SK-N-SH (cell line): Measurements from ENCODE around the gene MDH2. TPM values are rescaled to one million over a fixed set of nuclear protein-coding genes. Genes with fewer than 3 reads are reported as not detected.
A peak's percentile ranks its signal among the peaks of the same experiment; 100 is the strongest.

Source experiments
- CTCF ChIA-PET: fragments of 300-600, 350-600 bp; formaldehyde crosslinking; extraction: SDS; loops from one replicate; lab custom pipeline; 2021; lab: Yijun Ruan, JAX
- POLR2A ChIA-PET: fragments of 350-600 bp; sonication (Branson Sonifier 250); formaldehyde crosslinking; extraction: SDS; loops from one replicate; lab custom pipeline; 2020; ENCODE audit warnings: antibody characterized with exemption, inconsistent platforms; lab: Yijun Ruan, JAX
- DNase-seq: peaks from one replicate; pipeline ENCODE4 v3.0.0; 2012
- H2AFZ ChIP-seq: fragments of 200-600 bp; sonication (generic); 2 replicates; pipeline ENCODE4 v1.8.1; 2016; ENCODE audit warnings: antibody characterized with exemption, mild to moderate bottlenecking, low read depth
- H3F3A ChIP-seq: fragments of 200-600 bp; sonication (generic); replicated peaks from 2 replicates; pipeline ENCODE3; 2016; ENCODE audit warnings: antibody characterized with exemption, mild to moderate bottlenecking; ENCODE audit not compliant: insufficient read depth
- H3K27ac ChIP-seq, 2 experiments: fragments of 200-500 bp in 1 of 2; fragments of 200-600 bp in 1 of 2; sonication (Bioruptor generic) in 1 of 2; sonication (generic), shearing (Covaris generic) in 1 of 2; 2 replicates each; pipeline versions ENCODE4 v1.5.1 to v1.6.1; 2014 to 2016; ENCODE audit warnings: low read depth in 2 of 2, inconsistent platforms in 1 of 2, low read length in 1 of 2, mild to moderate bottlenecking in 1 of 2, mixed read lengths in 1 of 2
- H3K27me3 ChIP-seq: fragments of 200-600 bp; sonication (generic), shearing (Covaris generic); 2 replicates; pipeline ENCODE4 v1.6.1; 2016; ENCODE audit warnings: mixed run types; ENCODE audit not compliant: insufficient read depth
- H3K36me3 ChIP-seq, 2 experiments: fragments of 200-500 bp in 1 of 2; fragments of 200-600 bp in 1 of 2; sonication (Bioruptor generic) in 1 of 2; sonication (generic) in 1 of 2; replicated peaks in 1 of 2; 2 replicates each; pipeline versions ENCODE3 to v1.5.1; 2014 to 2016; ENCODE audit warnings: low read length in 1 of 2, mild to moderate bottlenecking in 1 of 2; ENCODE audit not compliant: insufficient read depth in 2 of 2, control insufficient read depth in 1 of 2
- H3K4me1 ChIP-seq, 2 experiments: fragments of 200-500 bp in 1 of 2; fragments of 200-600 bp in 1 of 2; sonication (Bioruptor generic) in 1 of 2; sonication (generic), shearing (Covaris generic) in 1 of 2; 2 replicates each; pipeline versions ENCODE4 v1.5.1 to v1.6.1; 2014 to 2016; ENCODE audit warnings: low read depth in 1 of 2, low read length in 1 of 2, mixed run types in 1 of 2; ENCODE audit not compliant: insufficient read depth in 2 of 2, control insufficient read depth in 1 of 2
- H3K4me2 ChIP-seq: fragments of 200-600 bp; sonication (generic), shearing (Covaris generic); 2 replicates; pipeline ENCODE4 v1.6.1; 2017; ENCODE audit warnings: mixed run types
- H3K4me3 ChIP-seq, 2 experiments: fragments of 200-500 bp in 1 of 2; fragments of 200-600 bp in 1 of 2; sonication (Bioruptor generic) in 1 of 2; sonication (generic), shearing (Covaris generic) in 1 of 2; 2 replicates each; pipeline versions ENCODE4 v1.5.1 to v1.8.1; 2014 to 2016; ENCODE audit warnings: low read depth in 2 of 2, inconsistent platforms in 1 of 2, low read length in 1 of 2, mild to moderate bottlenecking in 1 of 2, mixed read lengths in 1 of 2, moderate library complexity in 1 of 2
- H3K79me2 ChIP-seq: fragments of 200-600 bp; sonication (generic); 2 replicates; pipeline ENCODE4 v1.8.1; 2017; ENCODE audit warnings: mild to moderate bottlenecking; ENCODE audit not compliant: insufficient read depth
- H3K9ac ChIP-seq: fragments of 200-600 bp; sonication (generic); 2 replicates; pipeline ENCODE4 v1.6.1; 2017; ENCODE audit warnings: mixed run types
- H3K9me2 ChIP-seq: fragments of 200-600 bp; sonication (generic); 2 replicates; pipeline ENCODE4 v1.6.1; 2017; ENCODE audit warnings: mixed run types
- H3K9me3 ChIP-seq: fragments of 200-600 bp; sonication (generic); 2 replicates; pipeline ENCODE4 v1.6.1; 2017; ENCODE audit warnings: mixed run types, mild to moderate bottlenecking, moderate library complexity
- H4K20me1 ChIP-seq: fragments of 200-600 bp; sonication (generic); 2 replicates; pipeline ENCODE4 v1.6.1; 2017; ENCODE audit warnings: mild to moderate bottlenecking, mixed run types; ENCODE audit not compliant: insufficient read depth
- CHD2 ChIP-seq: fragments of 150-350 bp; IDR thresholded peaks from 2 replicates; pipeline ENCODE4 v1.6.1; 2018; ENCODE audit warnings: low read length; ENCODE audit not compliant: partially characterized antibody
- ELF1 ChIP-seq: IDR thresholded peaks from 2 replicates; pipeline ENCODE4 v1.4.0; 2012
- EP300 ChIP-seq, 2 experiments: IDR thresholded peaks; 2 replicates each; pipeline versions ENCODE4 v1.4.0 to v1.6.1; 2012; ENCODE audit warnings: borderline replicate concordance in 1 of 2, low read depth in 1 of 2, low read length in 1 of 2
- EZH2phosphoT487 ChIP-seq: fragments of 200-600 bp; sonication (generic); IDR thresholded peaks from 2 replicates; pipeline ENCODE4 v1.6.1; 2017; ENCODE audit warnings: low read depth, mixed run types, mild to moderate bottlenecking, antibody characterized with exemption, moderate library complexity, borderline replicate concordance
- FOXJ3 ChIP-seq: sonication (generic); formaldehyde crosslinking; IDR thresholded peaks from 2 replicates; pipeline ENCODE4 v1.5.1; 2020; ENCODE audit warnings: mild to moderate bottlenecking, missing genetic modification reagents
- FOXM1 ChIP-seq: IDR thresholded peaks from 2 replicates; pipeline ENCODE4 v1.4.0; 2012; ENCODE audit warnings: low read depth, mild to moderate bottlenecking
- GATA2 ChIP-seq: sonication (generic); formaldehyde crosslinking; IDR thresholded peaks from 2 replicates; pipeline ENCODE4 v1.5.0; 2020; ENCODE audit warnings: mild to moderate bottlenecking, missing genetic modification reagents
- JUND ChIP-seq: IDR thresholded peaks from 2 replicates; pipeline ENCODE4 v1.4.0; 2012
- MEF2A ChIP-seq: IDR thresholded peaks from 2 replicates; pipeline ENCODE4 v1.4.0; 2012; ENCODE audit warnings: low read depth, borderline replicate concordance
- MXI1 ChIP-seq: IDR thresholded peaks from 2 replicates; pipeline ENCODE4 v1.6.1; 2012; ENCODE audit warnings: mild to moderate bottlenecking, low read depth, low read length, improper control_type of control experiment
- NFIC ChIP-seq: IDR thresholded peaks from 2 replicates; pipeline ENCODE4 v1.4.0; 2012; ENCODE audit warnings: borderline replicate concordance
- POLR2AphosphoS5 ChIP-seq: IDR thresholded peaks from 2 replicates; pipeline ENCODE4 v1.6.1; 2012; ENCODE audit warnings: low read depth, low read length
- RCOR1 ChIP-seq: fragments of 150-350 bp; IDR thresholded peaks from 2 replicates; pipeline ENCODE4 v1.6.1; 2017; ENCODE audit warnings: antibody characterized with exemption, low read length
- SIN3A ChIP-seq: IDR thresholded peaks from 2 replicates; pipeline ENCODE4 v1.6.1; 2012; ENCODE audit warnings: low read depth, mild to moderate bottlenecking, low read length, moderate library complexity, borderline replicate concordance
- TAF1 ChIP-seq: IDR thresholded peaks from 2 replicates; pipeline ENCODE4 v1.6.1; 2012; ENCODE audit warnings: low read depth, mild to moderate bottlenecking, low read length, moderate library complexity, borderline replicate concordance
- TCF12 ChIP-seq: IDR thresholded peaks from 2 replicates; pipeline ENCODE4 v1.4.0; 2012
- WGBS: methylation state at CpG from one replicate; pipeline ENCODE4 v1.1.6; 2017; ENCODE audit warnings: low lambda C conversion rate; 5-methylcytosine and 5-hydroxymethylcytosine counted together
- polyA plus RNA-seq, 3 experiments: library from polyadenylated mRNA; depleted of rRNA; stranded (reverse); fragments of >200 nt; gene quantifications; 2 replicates each; pipeline ENCODE4 v1.2.3, GENCODE V29; 2012
- TF ChIP-seq, protein P1 (sequence below): fragments of 150-350 bp; IDR thresholded peaks from 2 replicates; pipeline ENCODE4 v1.6.1; 2017; ENCODE audit warnings: antibody characterized with exemption, low read length, low read depth, borderline replicate concordance
- TF ChIP-seq, protein P2 (sequence below): IDR thresholded peaks from 2 replicates; pipeline ENCODE4 v1.4.0; 2012; ENCODE audit warnings: low read depth, borderline replicate concordance
- TF ChIP-seq, protein P3 (sequence below): IDR thresholded peaks from 2 replicates; pipeline ENCODE4 v1.6.1; 2012; ENCODE audit warnings: mild to moderate bottlenecking, low read depth, low read length, moderate library complexity

The MDH2 gene
- polyA plus RNA-seq, 1 of the 3 experiments (the other 2 are of a cell fraction), result 301 TPM

- no peak overlapping the region for H3K9ac ChIP-seq
- H4K20me1 ChIP-seq, result 0 out of 2 replicates have a peak, but pooled peaks cover 3% of the 10 kb centered on the region
- H2AFZ ChIP-seq, result no peak overlapping the region
- peak; percentile 16 for DNase-seq
- no peak overlapping the region for H3K27ac ChIP-seq
- TF ChIP-seq FOXM1, result no peak
- no peak for TF ChIP-seq GATA2 (CRISPR knock-in tag)
- TF ChIP-seq, protein P1, sequence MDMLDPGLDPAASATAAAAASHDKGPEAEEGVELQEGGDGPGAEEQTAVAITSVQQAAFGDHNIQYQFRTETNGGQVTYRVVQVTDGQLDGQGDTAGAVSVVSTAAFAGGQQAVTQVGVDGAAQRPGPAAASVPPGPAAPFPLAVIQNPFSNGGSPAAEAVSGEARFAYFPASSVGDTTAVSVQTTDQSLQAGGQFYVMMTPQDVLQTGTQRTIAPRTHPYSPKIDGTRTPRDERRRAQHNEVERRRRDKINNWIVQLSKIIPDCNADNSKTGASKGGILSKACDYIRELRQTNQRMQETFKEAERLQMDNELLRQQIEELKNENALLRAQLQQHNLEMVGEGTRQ, result no peak
- no peak for TF ChIP-seq FOXJ3 (CRISPR knock-in tag)
- TF ChIP-seq JUND, result no peak
- H3K79me2 ChIP-seq, result no peaks in the 10 kb centered on the region
- POLR2A ChIA-PET, result no interaction called here
- no peaks in the 10 kb centered on the region for H3K4me1 ChIP-seq
- peaks cover 0 to 2% of the 10 kb centered on the region in 2 experiments for H3K36me3 ChIP-seq
- WGBS, result 94% methylated on average over 47 of the region's 47 CpGs
- H3K9me3 ChIP-seq, result no peaks in the 10 kb centered on the region
- H3K4me2 ChIP-seq, result no peak overlapping the region
- CTCF ChIA-PET, result interaction anchor here (0.9 to 1.4 kb wide), 4 partner anchors 10 to 58 kb away, joined by 3 to 7 read pairs (median 3); no protein-coding TSS in a partner anchor
- no peaks in the 10 kb centered on the region for H3K9me2 ChIP-seq
- H3F3A ChIP-seq, result peaks cover 20% of the 10 kb centered on the region
- no peak overlapping the region for H3K4me3 ChIP-seq
- H3K27me3 ChIP-seq, result no peaks in the 10 kb centered on the region
Observed at GRCh38 chr7:76072243-76073148, 24.6 kb downstream of the MDH2 start.

DNA sequence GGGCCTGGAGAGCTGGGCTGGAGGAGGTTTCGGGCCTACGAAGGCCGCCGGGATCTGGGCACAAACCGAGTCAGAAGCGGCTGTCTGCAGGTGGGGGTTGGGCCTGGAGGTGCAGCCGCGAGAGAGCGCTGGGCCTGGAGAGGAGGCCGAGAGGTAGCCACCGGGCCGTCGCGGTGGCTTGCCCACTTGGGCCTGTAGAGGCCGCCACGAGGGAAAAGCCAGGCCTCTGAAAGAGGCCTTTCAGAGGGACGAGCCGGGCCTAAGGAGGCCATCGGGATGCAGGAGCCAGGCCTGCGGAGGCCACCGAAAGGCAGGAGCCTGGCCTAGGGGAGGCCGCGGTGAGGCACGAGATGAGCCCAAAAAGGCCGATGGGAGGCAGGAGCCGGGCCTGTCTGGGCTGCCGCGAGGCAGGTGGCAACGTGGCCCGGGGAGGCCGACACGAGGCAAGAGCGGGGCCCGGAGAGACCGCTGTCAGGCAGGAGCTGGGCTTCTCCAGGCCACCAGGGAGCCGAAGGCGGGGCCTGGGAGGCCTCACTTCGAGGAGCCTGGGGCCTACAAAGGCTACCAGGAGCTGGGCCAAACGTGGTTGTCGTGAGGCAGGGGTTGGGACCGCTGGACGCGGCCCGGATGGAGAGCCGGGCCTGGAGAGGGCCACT lies 25.6 kb downstream of the MDH2 start:
- no peaks in the 10 kb centered on the region for H3K9me2 ChIP-seq
- no peaks in the 10 kb centered on the region for H3K27me3 ChIP-seq
- POLR2A ChIA-PET, result no interaction called here
- no peak overlapping the region for H3K27ac ChIP-seq
- H3K79me2 ChIP-seq, result no peaks in the 10 kb centered on the region
- WGBS, result 94% methylated on average over 45 of the region's 45 CpGs
- no peaks in the 10 kb centered on the region for H3K36me3 ChIP-seq
- H3K9ac ChIP-seq, result no peak overlapping the region
- CTCF ChIA-PET, result interaction anchor here (0.9 to 1.4 kb wide), 2 partner anchors 9 to 57 kb away, joined by 3 to 7 read pairs; no protein-coding TSS in a partner anchor
- no peak overlapping the region for H3K4me2 ChIP-seq
- peaks cover 16% of the 10 kb centered on the region for H3F3A ChIP-seq
- peaks cover 0 to 5% of the 10 kb centered on the region in 2 experiments; a peak in 1 of 4 replicates for H3K4me1 ChIP-seq
- H2AFZ ChIP-seq, result no peak overlapping the region
- peak; percentile 37 for DNase-seq
- H3K4me3 ChIP-seq, result no peak overlapping the region
- H3K9me3 ChIP-seq, result no peaks in the 10 kb centered on the region
- H4K20me1 ChIP-seq, result no peaks in the 10 kb centered on the region
- no peak for TF ChIP-seq RCOR1
- no peak for TF ChIP-seq POLR2AphosphoS5
- no peak for TF ChIP-seq MXI1
- no peak for TF ChIP-seq ELF1
- TF ChIP-seq, protein P2, sequence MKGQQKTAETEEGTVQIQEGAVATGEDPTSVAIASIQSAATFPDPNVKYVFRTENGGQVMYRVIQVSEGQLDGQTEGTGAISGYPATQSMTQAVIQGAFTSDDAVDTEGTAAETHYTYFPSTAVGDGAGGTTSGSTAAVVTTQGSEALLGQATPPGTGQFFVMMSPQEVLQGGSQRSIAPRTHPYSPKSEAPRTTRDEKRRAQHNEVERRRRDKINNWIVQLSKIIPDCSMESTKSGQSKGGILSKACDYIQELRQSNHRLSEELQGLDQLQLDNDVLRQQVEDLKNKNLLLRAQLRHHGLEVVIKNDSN, result no peak
- TF ChIP-seq TCF12, result no peak
- TF ChIP-seq TAF1, result no peak
- TF ChIP-seq SIN3A, result no peak
- no peak for TF ChIP-seq EP300 (IDR thresholded peaks at IDR 0.05; ENCODE audit: borderline replicate concordance in 1 of 2, low read depth in 1 of 2, low read length in 1 of 2)
- TF ChIP-seq EZH2phosphoT487, result no peak
- no peak for TF ChIP-seq NFIC
- no peak for TF ChIP-seq CHD2
- TF ChIP-seq, protein P1, result no peak
- TF ChIP-seq FOXM1, result no peak
- TF ChIP-seq MEF2A, result no peak
- TF ChIP-seq, protein P3, sequence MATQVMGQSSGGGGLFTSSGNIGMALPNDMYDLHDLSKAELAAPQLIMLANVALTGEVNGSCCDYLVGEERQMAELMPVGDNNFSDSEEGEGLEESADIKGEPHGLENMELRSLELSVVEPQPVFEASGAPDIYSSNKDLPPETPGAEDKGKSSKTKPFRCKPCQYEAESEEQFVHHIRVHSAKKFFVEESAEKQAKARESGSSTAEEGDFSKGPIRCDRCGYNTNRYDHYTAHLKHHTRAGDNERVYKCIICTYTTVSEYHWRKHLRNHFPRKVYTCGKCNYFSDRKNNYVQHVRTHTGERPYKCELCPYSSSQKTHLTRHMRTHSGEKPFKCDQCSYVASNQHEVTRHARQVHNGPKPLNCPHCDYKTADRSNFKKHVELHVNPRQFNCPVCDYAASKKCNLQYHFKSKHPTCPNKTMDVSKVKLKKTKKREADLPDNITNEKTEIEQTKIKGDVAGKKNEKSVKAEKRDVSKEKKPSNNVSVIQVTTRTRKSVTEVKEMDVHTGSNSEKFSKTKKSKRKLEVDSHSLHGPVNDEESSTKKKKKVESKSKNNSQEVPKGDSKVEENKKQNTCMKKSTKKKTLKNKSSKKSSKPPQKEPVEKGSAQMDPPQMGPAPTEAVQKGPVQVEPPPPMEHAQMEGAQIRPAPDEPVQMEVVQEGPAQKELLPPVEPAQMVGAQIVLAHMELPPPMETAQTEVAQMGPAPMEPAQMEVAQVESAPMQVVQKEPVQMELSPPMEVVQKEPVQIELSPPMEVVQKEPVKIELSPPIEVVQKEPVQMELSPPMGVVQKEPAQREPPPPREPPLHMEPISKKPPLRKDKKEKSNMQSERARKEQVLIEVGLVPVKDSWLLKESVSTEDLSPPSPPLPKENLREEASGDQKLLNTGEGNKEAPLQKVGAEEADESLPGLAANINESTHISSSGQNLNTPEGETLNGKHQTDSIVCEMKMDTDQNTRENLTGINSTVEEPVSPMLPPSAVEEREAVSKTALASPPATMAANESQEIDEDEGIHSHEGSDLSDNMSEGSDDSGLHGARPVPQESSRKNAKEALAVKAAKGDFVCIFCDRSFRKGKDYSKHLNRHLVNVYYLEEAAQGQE, result no peak
